ENCODE results near the gene DERL3. TPM values are rescaled to one million over a fixed set of nuclear protein-coding genes. Genes with fewer than 3 reads are reported as not detected.

Gene DERL3
- total RNA-seq, 1 donor from 2014 or later = 13.8 TPM

DNA sequence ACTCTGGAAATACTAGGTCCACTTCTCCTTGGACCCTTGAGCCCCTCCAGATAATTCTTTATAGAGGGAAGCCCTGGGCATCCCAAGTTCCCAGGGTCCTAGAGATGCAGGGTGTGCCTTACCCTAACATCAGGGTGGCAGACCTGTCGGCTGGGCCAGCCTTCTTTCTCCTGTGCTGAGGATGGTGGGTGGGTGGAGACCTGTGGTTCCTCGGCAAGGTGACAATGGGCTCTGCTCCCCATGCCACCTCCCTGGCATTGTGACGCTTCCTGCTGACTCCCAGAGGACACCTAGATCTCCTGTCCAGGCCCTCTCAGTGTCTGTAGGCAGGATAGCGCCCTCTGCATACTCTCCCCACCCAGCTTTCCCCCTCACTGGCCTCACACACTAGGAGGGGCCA lies 3.8 kb upstream of the DERL3 start:
- peaks cover 3% of the 10 kb centered on the region for H3K27me3 Mint-ChIP-seq (ENCODE audit: insufficient read depth)
- DNase-seq (ENCODE audit: low spot score) = no peak
- no peak overlapping the region for H3K4me3 Mint-ChIP-seq
- intact Hi-C loops (cut with micrococcal nuclease) = no loop called here
- H3K9me3 Mint-ChIP-seq = no peaks in the 10 kb centered on the region
- H3K4me1 Mint-ChIP-seq (ENCODE audit: low read depth) = peaks cover 23% of the 10 kb centered on the region
- no peak overlapping the region for H3K27ac Mint-ChIP-seq
- peaks cover 2% of the 10 kb centered on the region for H3K36me3 Mint-ChIP-seq (ENCODE audit: low read depth)

DNA sequence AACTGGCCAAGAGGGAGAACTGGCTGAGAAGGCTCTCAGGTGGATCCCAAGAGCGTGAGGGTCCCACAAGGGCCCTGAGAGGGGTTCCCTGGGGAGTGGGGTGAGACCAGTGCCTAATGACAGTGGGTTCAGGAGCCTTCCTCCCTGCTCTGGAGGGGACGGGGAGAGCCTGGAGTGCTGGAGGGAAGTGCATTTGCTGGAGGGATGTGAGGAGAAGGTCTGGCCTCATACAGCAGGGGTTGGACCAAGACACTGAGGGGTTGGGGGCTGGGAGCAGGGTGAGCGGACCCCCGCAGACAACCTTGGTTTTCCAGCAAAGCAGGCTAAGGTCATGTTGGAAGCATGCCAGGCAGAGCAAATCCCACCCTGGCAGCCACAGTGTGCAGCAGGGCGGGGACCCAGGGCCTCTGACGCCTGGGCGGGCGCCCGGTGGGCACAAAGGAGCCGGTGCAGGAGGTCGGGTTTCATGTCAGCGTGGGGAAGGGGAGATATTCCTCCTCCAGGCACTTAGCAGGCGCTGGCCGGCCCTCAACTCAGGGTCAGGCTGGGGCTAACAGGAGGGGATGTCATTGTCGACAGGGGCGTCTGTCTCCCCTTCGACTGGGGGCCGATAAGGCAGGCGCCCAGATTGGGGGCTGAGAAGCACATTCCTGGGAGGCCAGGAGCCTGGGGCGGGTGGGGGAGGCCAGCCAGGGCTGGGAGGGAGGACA lies 3.1 kb upstream of the DERL3 start:
- Mint-ChIP-seq H3K27me3 (ENCODE audit: insufficient read depth) (peaks cover 3% of the 10 kb centered on the region), H3K4me3 (no peak overlapping the region), H3K36me3 (ENCODE audit: low read depth) (peaks cover 2% of the 10 kb centered on the region), H3K27ac (no peak overlapping the region), H3K9me3 (no peaks in the 10 kb centered on the region), H3K4me1 (ENCODE audit: low read depth) (peaks cover 23% of the 10 kb centered on the region)
- DNase-seq (ENCODE audit: low spot score) = no peak
- intact Hi-C loops (cut with micrococcal nuclease) = no loop called here

DNA sequence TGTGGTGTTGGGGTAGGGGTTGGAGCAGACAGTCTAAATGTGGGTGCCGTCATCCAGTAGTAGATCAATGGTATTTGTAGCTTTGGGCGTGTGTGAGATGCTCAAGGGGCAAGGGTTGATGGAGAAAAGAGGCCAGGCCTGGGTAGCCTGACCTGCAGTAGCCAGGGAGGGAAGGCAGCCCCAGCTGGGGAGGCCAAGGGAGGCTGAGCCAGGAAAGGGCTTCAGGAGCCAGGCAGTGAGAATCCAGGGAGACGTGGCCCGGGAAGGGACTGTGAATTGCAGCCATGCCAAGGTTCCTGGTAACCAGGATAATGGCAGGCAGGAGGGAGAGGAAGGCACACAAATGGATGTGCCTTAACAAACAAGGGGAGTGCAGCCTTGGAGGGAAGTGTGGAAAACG lies 2.5 kb upstream of the DERL3 start:
- Mint-ChIP-seq H3K36me3 (ENCODE audit: low read depth) (peaks cover 2% of the 10 kb centered on the region), H3K27ac (peak overlapping the region; percentile 11), H3K9me3 (no peaks in the 10 kb centered on the region), H3K4me1 (ENCODE audit: low read depth) (peaks cover 25% of the 10 kb centered on the region), H3K4me3 (no peak overlapping the region), H3K27me3 (ENCODE audit: insufficient read depth) (peaks cover 3% of the 10 kb centered on the region)
- intact Hi-C loops (cut with micrococcal nuclease) = no loop called here
- no peak for DNase-seq (ENCODE audit: low spot score)

DNA sequence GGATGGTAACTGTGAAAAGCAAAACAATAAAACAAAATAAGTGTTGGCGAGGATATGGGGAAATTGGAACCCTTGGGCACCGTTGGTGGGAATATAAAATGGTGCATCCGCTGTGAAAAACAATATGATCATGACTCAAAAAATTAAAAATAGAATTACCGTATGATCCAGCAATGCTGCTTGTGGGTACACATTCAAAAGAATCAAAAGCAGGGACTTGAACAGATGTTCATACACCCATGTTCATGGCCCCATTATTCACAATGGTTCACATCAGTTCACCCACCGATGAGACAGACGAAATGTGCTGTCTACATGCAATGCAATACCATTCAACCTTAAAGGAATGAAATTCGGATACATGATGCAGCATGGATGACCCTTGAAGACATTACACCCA lies 1.2 kb upstream of the DERL3 start:
- intact Hi-C loops (cut with micrococcal nuclease) = no loop called here
- no peaks in the 10 kb centered on the region for H3K9me3 Mint-ChIP-seq
- peak overlapping the region; percentile 58 for H3K4me3 Mint-ChIP-seq
- peaks cover 3% of the 10 kb centered on the region for H3K27me3 Mint-ChIP-seq (ENCODE audit: insufficient read depth)
- peaks cover 5% of the 10 kb centered on the region for H3K36me3 Mint-ChIP-seq (ENCODE audit: low read depth)
- H3K4me1 Mint-ChIP-seq (ENCODE audit: low read depth) = peaks cover 27% of the 10 kb centered on the region
- H3K27ac Mint-ChIP-seq = no peak overlapping the region
- no peak for DNase-seq (ENCODE audit: low spot score)

DNA sequence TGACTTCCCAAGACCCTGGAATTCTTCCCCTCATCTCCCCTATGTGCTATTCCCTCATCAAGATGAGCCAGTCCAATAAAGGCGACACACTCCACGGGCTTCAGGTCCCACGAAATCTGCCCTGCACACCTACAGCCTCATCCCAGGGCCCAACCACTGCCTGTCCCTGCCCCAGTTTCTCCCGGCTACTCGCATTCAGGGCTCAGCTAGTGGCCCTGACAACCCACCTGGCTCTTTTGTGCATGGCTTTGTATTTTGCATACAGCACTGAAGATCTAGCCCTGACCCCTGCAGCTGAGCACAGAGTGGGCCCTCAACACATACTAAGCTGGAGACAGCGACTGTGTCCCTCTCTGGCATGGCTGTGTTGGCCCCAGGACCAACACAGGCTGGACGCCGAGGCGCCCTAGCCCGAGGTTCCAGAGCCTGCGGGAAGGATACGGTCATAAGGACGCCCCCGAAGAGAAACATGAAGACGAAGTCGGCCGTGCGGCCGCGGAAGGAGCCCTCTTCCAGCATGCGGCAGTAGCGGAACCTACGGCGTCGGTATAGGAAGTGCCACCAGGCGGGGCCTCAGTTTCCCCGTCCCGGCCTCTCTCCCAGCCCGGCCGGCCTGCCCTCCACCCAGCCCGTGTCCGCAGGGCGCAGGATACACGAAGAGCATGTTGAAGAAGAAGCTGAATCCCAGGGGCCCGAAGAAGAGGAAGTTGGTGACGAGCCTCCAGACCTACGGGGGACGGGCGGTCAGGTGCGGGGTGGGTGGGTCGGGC lies 710 bp downstream of the DERL3 start:
- Mint-ChIP-seq H3K27ac (peak overlapping the region; percentile 96), H3K36me3 (ENCODE audit: low read depth) (peaks cover 5% of the 10 kb centered on the region), H3K4me1 (ENCODE audit: low read depth) (peaks cover 27% of the 10 kb centered on the region), H3K27me3 (ENCODE audit: insufficient read depth) (peaks cover 3% of the 10 kb centered on the region), H3K9me3 (no peaks in the 10 kb centered on the region), H3K4me3 (peak overlapping the region; percentile 93)
- no peak for DNase-seq (ENCODE audit: low spot score)
- intact Hi-C loops (cut with micrococcal nuclease) = loop anchor here (2.0 kb wide), 4 partner anchors 17 to 141 kb away; partner anchors contain the start of gene SLC2A11

DNA sequence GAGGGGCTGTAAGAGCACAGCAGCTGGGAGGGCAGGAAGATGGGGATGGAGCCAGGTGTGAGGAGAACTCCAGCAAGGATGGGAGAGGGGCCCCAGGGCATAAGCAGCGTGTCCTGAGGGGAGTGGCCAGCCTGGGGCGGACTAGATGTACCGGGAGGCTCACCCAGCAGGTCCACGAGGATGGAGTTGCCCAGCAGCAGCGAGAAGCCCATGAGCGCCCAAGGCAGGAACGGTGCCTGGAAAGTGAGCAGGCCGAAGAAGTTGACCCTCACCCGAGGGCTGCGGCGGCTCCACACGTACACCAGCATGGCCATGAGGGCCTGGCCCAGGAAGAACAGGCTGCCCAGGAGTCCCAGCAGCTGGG lies 1.3 kb downstream of the DERL3 start:
- DNase-seq (ENCODE audit: low spot score) = no peak
- Mint-ChIP-seq H3K36me3 (ENCODE audit: low read depth) (peaks cover 5% of the 10 kb centered on the region), H3K27ac (no peak overlapping the region), H3K4me1 (ENCODE audit: low read depth) (peaks cover 27% of the 10 kb centered on the region), H3K27me3 (ENCODE audit: insufficient read depth) (peaks cover 3% of the 10 kb centered on the region), H3K4me3 (peak overlapping the region; percentile 93), H3K9me3 (no peaks in the 10 kb centered on the region)
- intact Hi-C loops (cut with micrococcal nuclease) = no loop called here

DNA sequence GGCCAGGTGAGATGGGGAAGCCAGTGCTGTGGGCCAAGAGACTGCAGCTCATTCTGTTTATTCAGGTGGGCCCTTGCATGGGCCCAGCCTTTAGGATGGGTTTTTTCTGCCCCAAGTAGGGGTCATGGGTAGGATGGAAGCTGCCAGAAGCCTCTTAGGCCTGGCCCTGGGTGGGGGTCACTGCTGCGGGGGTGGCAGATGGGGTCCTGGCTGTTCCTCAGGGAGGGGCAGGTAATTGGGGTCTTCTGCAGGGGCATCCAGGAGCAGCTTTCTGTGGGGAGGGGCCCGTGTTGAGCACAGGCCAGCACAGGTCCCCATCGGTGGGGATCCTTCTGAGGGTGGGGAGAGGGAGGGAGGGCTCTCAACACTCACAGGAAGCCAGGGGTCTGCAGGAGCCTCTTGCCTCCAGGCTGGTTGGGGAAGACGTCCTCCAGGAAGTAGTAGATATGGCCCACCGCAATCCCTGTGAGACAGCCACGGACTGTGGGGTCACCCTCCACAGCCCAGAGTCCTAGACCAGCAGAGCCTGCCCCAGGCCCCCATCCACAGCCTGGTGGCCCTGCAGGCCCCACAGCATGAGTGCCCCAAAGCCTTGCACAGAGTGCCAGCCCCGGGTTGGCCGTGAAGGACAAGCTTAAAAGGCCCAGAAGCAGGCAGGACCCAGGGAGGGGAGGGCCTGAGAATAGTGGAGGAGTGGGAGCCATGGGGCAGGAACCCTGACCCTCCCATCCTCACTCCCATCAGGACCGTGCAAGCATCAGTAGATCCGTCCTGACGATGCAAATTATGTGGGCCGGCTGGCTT lies 1.9 kb downstream of the DERL3 start:
- Mint-ChIP-seq H3K27me3 (ENCODE audit: insufficient read depth) (peaks cover 3% of the 10 kb centered on the region), H3K4me3 (peak overlapping the region; percentile 93), H3K9me3 (no peaks in the 10 kb centered on the region), H3K4me1 (ENCODE audit: low read depth) (peaks cover 27% of the 10 kb centered on the region), H3K27ac (peak overlapping the region; percentile 23), H3K36me3 (ENCODE audit: low read depth) (peaks cover 5% of the 10 kb centered on the region)
- intact Hi-C loops (cut with micrococcal nuclease) = no loop called here
- no peak for DNase-seq (ENCODE audit: low spot score)

DNA sequence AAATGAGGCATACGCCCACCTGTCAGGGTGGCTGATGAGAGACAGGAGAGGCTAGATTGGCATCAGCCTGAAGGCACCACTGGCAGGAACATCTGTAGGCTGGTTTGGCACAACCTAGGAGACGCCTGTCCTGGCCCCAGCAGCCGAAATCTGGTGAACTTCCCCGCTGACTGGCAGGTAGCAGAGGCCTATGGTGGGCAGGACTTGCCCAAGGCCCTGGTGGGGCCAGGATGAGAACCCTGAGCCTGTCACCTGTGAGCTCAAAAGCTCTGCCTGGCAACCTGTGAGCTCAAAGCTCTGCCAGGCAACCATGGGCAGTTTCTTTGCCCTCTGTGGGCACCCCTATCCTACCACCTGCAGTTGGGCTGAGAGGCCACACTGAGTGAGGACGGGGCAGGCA lies 2.5 kb downstream of the DERL3 start:
- H3K9me3 Mint-ChIP-seq = no peaks in the 10 kb centered on the region
- peak overlapping the region; percentile 23 for H3K27ac Mint-ChIP-seq
- intact Hi-C loops (cut with micrococcal nuclease) = no loop called here
- H3K36me3 Mint-ChIP-seq (ENCODE audit: low read depth) = peaks cover 6% of the 10 kb centered on the region
- H3K4me1 Mint-ChIP-seq (ENCODE audit: low read depth) = peaks cover 27% of the 10 kb centered on the region
- H3K27me3 Mint-ChIP-seq (ENCODE audit: insufficient read depth) = peaks cover 3% of the 10 kb centered on the region
- H3K4me3 Mint-ChIP-seq = peak overlapping the region; percentile 69
- no peak for DNase-seq (ENCODE audit: low spot score)

DNA sequence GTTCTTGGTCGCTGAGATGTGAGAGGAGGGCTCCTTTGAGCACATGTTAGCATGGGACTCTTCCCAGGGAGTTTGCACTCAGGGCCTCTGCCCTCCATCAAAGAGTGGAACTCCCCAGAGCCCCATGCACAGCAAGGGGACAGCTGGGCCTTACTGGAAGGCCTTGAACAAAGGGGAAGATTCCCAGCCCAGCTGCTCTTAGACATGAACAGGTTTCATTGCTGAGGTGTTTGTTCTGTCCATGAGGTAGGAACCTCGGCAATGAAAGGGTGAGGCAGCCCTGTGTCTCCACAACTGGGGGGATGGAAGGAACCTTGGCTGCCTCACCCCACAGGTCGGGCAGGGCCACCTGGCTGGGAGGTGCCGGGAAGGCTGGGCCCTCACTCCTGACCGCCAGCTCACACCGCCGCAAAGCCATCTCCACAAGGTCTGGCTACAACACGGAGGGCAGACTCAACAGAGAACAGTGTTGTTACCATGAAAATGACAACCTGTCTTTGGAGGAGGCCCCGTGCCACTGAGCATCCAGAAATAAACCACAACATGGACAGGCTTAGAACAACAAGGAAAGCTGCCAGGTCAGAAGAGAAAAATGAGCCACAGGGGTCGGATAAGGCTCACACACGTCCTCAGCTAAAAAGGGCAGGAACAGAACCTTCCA lies 3.2 kb downstream of the DERL3 start:
- DNase-seq (ENCODE audit: low spot score) = no peak
- Mint-ChIP-seq H3K4me1 (ENCODE audit: low read depth) (peaks cover 31% of the 10 kb centered on the region), H3K36me3 (ENCODE audit: low read depth) (peaks cover 10% of the 10 kb centered on the region), H3K27me3 (ENCODE audit: insufficient read depth) (no peaks in the 10 kb centered on the region), H3K27ac (peak overlapping the region; percentile 40), H3K4me3 (peak overlapping the region; percentile 26), H3K9me3 (no peaks in the 10 kb centered on the region)
- intact Hi-C loops (cut with micrococcal nuclease) = no loop called here

DNA sequence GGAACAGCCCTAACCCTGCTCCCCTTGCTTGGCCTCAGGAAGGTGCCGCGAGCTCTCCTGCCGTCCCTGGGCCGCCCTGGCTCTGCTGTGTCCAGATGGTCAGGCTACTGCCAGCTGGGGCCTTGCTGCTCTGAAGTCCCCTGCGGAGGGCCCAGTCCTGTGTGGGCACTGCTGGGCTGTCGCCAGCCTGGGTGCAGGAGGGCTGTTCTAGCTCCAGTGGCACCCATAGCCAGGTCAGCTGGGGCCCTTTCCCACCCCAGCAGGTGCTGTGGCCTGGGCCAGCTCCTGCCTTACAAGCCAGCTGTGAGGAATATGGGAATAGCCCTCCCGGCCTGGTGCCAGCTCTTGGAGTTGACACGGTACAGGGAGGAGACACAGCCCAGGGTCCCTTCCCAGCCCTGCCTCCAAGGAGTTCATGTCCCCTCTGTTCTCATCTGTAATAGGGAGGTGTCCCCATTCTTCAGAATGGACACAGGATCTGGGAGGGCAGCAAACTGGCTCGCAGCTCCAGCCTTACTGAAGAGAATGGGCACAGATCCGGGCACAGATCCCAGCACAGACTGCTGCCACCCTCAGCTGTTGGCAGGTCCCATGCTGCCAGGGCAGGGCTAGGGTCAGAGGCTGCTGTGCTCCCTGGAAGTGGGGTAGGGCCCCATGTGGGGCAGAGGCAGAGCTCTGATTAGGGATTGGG lies 3.9 kb downstream of the DERL3 start:
- Mint-ChIP-seq H3K4me1 (ENCODE audit: low read depth) (peaks cover 29% of the 10 kb centered on the region), H3K9me3 (no peaks in the 10 kb centered on the region), H3K4me3 (no peak overlapping the region), H3K36me3 (ENCODE audit: low read depth) (peaks cover 14% of the 10 kb centered on the region), H3K27ac (peak overlapping the region; percentile 40), H3K27me3 (ENCODE audit: insufficient read depth) (no peaks in the 10 kb centered on the region)
- DNase-seq (ENCODE audit: low spot score) = no peak
- intact Hi-C loops (cut with micrococcal nuclease) = no loop called here

DNA sequence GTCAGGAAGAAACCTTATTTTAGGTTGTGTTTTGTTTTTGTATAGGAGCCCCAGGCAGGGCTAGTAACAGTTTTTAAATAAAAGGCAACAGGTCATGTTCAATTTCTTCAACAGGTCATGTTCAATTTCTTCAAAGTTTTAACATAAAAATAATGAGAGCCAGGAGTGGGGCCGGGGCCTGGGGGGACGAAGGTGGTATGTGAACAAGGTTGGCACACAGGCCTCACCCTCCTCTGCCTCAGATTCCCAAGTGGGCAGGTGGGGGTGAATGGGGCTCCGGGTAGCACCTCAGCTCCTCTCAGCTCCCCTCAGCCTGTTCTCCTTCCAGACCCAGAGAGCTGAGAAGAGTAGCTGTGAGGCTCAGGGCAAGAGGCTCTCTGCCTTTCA lies 4.4 kb downstream of the DERL3 start:
- Mint-ChIP-seq H3K27ac (no peak overlapping the region), H3K4me1 (ENCODE audit: low read depth) (peaks cover 23% of the 10 kb centered on the region), H3K9me3 (no peaks in the 10 kb centered on the region), H3K4me3 (no peak overlapping the region), H3K36me3 (ENCODE audit: low read depth) (peaks cover 14% of the 10 kb centered on the region), H3K27me3 (ENCODE audit: insufficient read depth) (no peaks in the 10 kb centered on the region)
- no peak for DNase-seq (ENCODE audit: low spot score)
- intact Hi-C loops (cut with micrococcal nuclease) = no loop called here

DNA sequence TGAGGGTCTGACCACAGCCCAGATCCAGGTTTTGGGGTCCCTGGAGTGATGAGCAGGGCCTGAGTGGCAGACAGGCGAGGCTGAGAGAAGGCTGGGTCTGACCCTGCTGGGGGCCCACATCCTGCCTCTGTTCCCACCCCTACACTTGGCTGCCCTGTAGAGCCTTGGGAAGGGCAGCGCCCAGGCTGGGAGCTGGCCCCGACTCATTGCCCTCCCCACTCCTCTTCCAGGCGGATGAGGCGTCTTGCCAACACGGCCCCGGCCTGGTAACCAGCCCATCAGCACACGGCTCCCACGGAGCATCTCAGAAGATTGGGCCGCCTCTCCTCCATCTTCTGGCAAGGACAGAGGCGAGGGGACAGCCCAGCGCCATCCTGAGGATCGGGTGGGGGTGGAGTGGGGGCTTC lies 4.9 kb downstream of the DERL3 start:
- Mint-ChIP-seq H3K27ac (no peak overlapping the region), H3K4me1 (ENCODE audit: low read depth) (peaks cover 19% of the 10 kb centered on the region), H3K36me3 (ENCODE audit: low read depth) (peaks cover 17% of the 10 kb centered on the region), H3K4me3 (no peak overlapping the region), H3K27me3 (ENCODE audit: insufficient read depth) (no peaks in the 10 kb centered on the region), H3K9me3 (no peaks in the 10 kb centered on the region)
- intact Hi-C loops (cut with micrococcal nuclease) = no loop called here
- no peak for DNase-seq (ENCODE audit: low spot score)
